Osteoblast (primary cell): ENCODE results near the gene NFIA. TPM values are rescaled to one million over a fixed set of nuclear protein-coding genes. Genes with fewer than 3 reads are reported as not detected.
A peak's percentile ranks its signal among the peaks of the same experiment; 100 is the strongest.

Experiments
- DNase-seq: peaks from one replicate; pipeline ENCODE4 v3.0.0; 2011; ENCODE audit warnings: low spot score, mixed read lengths; ENCODE audit not compliant: insufficient read length; ENCODE audit errors: missing footprints
- H2AFZ ChIP-seq: 2 replicates; pipeline ENCODE4 v1.6.0; 2011; ENCODE audit warnings: mild to moderate bottlenecking, low read length
- H3K27ac ChIP-seq: 2 replicates; pipeline ENCODE4 v1.5.1; 2011; ENCODE audit warnings: mild to moderate bottlenecking, low read depth, low read length, moderate library complexity
- H3K27me3 ChIP-seq: 2 replicates; pipeline ENCODE4 v1.6.0; 2012; ENCODE audit warnings: mild to moderate bottlenecking, control low read depth, inconsistent platforms, low read length, moderate library complexity; ENCODE audit not compliant: insufficient read depth
- H3K36me3 ChIP-seq: 2 replicates; pipeline ENCODE4 v1.5.1; 2011; ENCODE audit warnings: mild to moderate bottlenecking, low read length, control low read depth, moderate library complexity; ENCODE audit not compliant: insufficient read depth
- H3K4me1 ChIP-seq: 2 replicates; pipeline ENCODE4 v1.5.1; 2011; ENCODE audit warnings: mild to moderate bottlenecking, low read length, control low read depth, moderate library complexity; ENCODE audit not compliant: insufficient read depth
- H3K4me2 ChIP-seq: 2 replicates; pipeline ENCODE4 v1.6.0; 2011; ENCODE audit warnings: mild to moderate bottlenecking, low read length; ENCODE audit not compliant: insufficient read depth
- H3K4me3 ChIP-seq: fragments of 200-600 bp; sonication (generic); 3 replicates; pipeline ENCODE4 v1.5.1; 2012; ENCODE audit warnings: mild to moderate bottlenecking, low read length, inconsistent platforms; ENCODE audit not compliant: insufficient read depth
- H3K79me2 ChIP-seq: 2 replicates; pipeline ENCODE4 v1.6.0; 2012; ENCODE audit warnings: mild to moderate bottlenecking, low read length, control low read depth, inconsistent platforms; ENCODE audit not compliant: insufficient read depth
- H3K9me3 ChIP-seq: 2 replicates; pipeline ENCODE4 v1.5.1; 2011; ENCODE audit warnings: low read depth, low read length, control low read depth
- H4K20me1 ChIP-seq: 2 replicates; pipeline ENCODE4 v1.6.0; 2012; ENCODE audit warnings: mild to moderate bottlenecking, low read length, control low read depth; ENCODE audit not compliant: insufficient read depth
- CTCF ChIP-seq: IDR thresholded peaks from 2 replicates; pipeline ENCODE4 v1.5.1; 2011; ENCODE audit warnings: mild to moderate bottlenecking, low read depth, low read length, moderate library complexity; ENCODE audit errors: extremely low read depth
- total RNA-seq: library from RNA; depleted of rRNA; stranded (reverse); fragments of >200 nt; gene quantifications from 2 replicates; pipeline ENCODE4 v1.2.3, GENCODE V29; 2012

NFIA gene
- total RNA-seq: 7.2 and 8.0 TPM in 2 replicates

DNA sequence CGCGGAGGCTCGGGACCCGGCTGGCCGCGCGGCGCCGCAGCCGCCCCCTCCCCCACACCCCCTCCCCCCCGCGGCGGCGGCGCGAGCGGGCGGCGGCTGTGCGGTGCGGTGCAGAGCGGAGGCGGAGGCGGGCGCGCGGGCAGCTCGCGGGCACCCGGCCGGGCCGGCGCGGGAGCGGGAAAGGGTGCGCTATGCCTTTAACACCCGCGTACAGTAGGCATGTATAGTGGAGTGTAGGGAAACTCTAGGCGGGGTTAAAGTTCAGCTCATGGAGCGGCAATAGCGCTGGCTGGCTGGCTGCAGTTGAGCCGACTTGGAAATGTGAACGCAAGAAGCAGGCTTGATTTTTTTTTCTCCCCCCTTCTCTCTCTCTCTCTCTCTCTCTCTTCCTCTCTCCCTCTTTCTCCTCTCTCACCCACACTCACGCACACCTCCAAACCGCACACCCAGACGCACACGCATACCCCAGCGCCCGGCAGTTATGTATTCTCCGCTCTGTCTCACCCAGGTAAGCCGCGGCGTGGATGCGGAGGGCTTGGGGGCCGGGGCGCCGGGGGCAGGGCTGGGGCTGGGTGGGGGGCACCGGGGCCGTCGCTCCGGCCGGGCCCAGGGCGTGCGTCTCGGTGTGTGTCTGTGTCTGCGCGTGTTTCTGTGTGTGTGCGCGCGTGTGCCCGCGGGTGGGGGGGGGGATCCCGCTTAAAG is at the start of gene NFIA:
TSS of gene NFIA (plus strand) at position 251 of the 702 bp plus-strand sequence.
- peak; percentile 96 for DNase-seq

GRCh38 chr1:61035880-61036279 is 46.5 kb upstream of the NFIA start:
- Histone ChIP-seq H3K4me2 (no peak overlapping the region), H3K27me3 (no peaks in the 10 kb centered on the region), H2AFZ (no peak overlapping the region), H3K4me3 (no peak overlapping the region), H3K27ac (no peak overlapping the region), H4K20me1 (no peaks in the 10 kb centered on the region), H3K9me3 (no peaks in the 10 kb centered on the region), H3K79me2 (no peaks in the 10 kb centered on the region), H3K36me3 (no peaks in the 10 kb centered on the region), H3K4me1 (no peaks in the 10 kb centered on the region)
- no peak for DNase-seq
- TF ChIP-seq CTCF: no peak

More for the DNA sequence above, at the start of gene NFIA:
- Histone ChIP-seq H3K79me2 (peaks cover 27% of the 10 kb centered on the region), H3K4me2 (peak within 1 kb of the TSS; percentile 96), H3K27ac (peak within 1 kb of the TSS; percentile 60), H3K27me3 (no peaks in the 10 kb centered on the region), H3K4me3 (peak within 1 kb of the TSS; percentile 89), H2AFZ (peak within 1 kb of the TSS; percentile 89), H4K20me1 (no peaks in the 10 kb centered on the region), H3K36me3 (no peaks in the 10 kb centered on the region), H3K4me1 (peaks cover 49% of the 10 kb centered on the region), H3K9me3 (no peaks in the 10 kb centered on the region)
- TF ChIP-seq CTCF: no peak

DNA sequence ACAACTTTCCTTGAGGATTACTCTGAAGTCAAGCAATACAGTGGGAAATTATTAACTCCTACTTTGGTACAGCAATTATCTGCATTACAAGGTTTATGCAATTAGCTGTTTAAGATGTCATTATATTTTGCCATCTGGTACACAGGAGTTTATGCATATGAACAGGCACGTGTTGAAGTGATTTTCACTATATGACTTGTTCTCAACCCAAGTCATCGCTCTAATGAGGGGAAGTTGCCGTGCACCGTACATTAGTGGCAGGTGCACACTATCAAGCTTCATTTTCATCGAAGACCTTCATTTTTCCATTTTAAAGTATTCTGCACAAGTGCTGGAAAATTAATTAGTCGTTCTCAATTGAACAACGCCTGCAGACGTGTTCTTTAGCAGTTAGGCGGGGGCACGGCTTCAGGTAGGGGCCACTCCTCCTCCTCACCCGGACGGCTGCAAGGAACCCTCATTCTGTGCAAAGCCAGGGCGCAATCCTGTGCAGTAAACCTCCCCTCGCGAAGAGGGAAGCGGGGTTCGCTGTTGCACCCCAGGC is 39.8 kb upstream of the NFIA start:
- Histone ChIP-seq H3K9me3 (no peaks in the 10 kb centered on the region), H3K27ac (no peak overlapping the region), H3K79me2 (no peaks in the 10 kb centered on the region), H3K4me2 (peak overlapping the region; percentile 72), H3K4me1 (no peaks in the 10 kb centered on the region), H3K27me3 (peaks cover 11% of the 10 kb centered on the region), H3K36me3 (no peaks in the 10 kb centered on the region), H4K20me1 (no peaks in the 10 kb centered on the region), H2AFZ (peak overlapping the region; percentile 82), H3K4me3 (peak overlapping the region; percentile 67)
- no peak for DNase-seq
- no peak for TF ChIP-seq CTCF

- Histone ChIP-seq H3K4me1 (no peaks in the 10 kb centered on the region), H3K36me3 (no peaks in the 10 kb centered on the region), H3K79me2 (no peaks in the 10 kb centered on the region), H3K27me3 (peaks cover 11% of the 10 kb centered on the region), H2AFZ (peak overlapping the region; percentile 82), H3K9me3 (no peaks in the 10 kb centered on the region), H3K4me3 (peak overlapping the region; percentile 67), H4K20me1 (no peaks in the 10 kb centered on the region), H3K4me2 (peak overlapping the region; percentile 72), H3K27ac (no peak overlapping the region)
- TF ChIP-seq CTCF: peak; percentile 75
- DNase-seq: peak; percentile 98
Measured at GRCh38 chr1:61043010-61043820, 39.1 kb upstream of the NFIA start.
